Rectal smooth muscle tissue (tissue), 1 donor: ENCODE results near the gene TMEM184B.

Experiments
- H3K27ac ChIP-seq: one replicate; pipeline ENCODE4 v1.7.0; 2013; ENCODE audit warnings: low read depth, low read length, inconsistent platforms
- H3K27me3 ChIP-seq: one replicate; pipeline ENCODE4 v1.7.0; 2013; ENCODE audit warnings: low read length; ENCODE audit not compliant: control insufficient read depth, insufficient read depth
- H3K36me3 ChIP-seq: one replicate; pipeline ENCODE4 v1.7.0; 2013; ENCODE audit warnings: low read length; ENCODE audit not compliant: control insufficient read depth, insufficient read depth
- H3K4me1 ChIP-seq: one replicate; pipeline ENCODE4 v1.7.0; 2013; ENCODE audit warnings: low read length; ENCODE audit not compliant: control insufficient read depth, insufficient read depth
- H3K4me3 ChIP-seq: one replicate; pipeline ENCODE4 v1.7.0; 2013; ENCODE audit warnings: low read length
- H3K9ac ChIP-seq: one replicate; pipeline ENCODE4 v1.7.0; 2013; ENCODE audit warnings: low read length

Gene TMEM184B

GRCh38 chr22:38300197-38300945 is 27.6 kb upstream of the TMEM184B start:
- H3K9ac ChIP-seq, result no peak overlapping the region
- H3K36me3 ChIP-seq, result peaks cover 59% of the 10 kb centered on the region
- no peaks in the 10 kb centered on the region for H3K27me3 ChIP-seq
- peaks cover 8% of the 10 kb centered on the region for H3K4me1 ChIP-seq
- no peak overlapping the region for H3K4me3 ChIP-seq
- no peak overlapping the region for H3K27ac ChIP-seq

GRCh38 chr22:38299770-38300102 is 26.9 kb upstream of the TMEM184B start:
- H3K4me3 ChIP-seq, result no peak overlapping the region
- H3K27ac ChIP-seq, result no peak overlapping the region
- H3K4me1 ChIP-seq, result peaks cover 8% of the 10 kb centered on the region
- no peaks in the 10 kb centered on the region for H3K27me3 ChIP-seq
- H3K9ac ChIP-seq, result no peak overlapping the region
- peaks cover 59% of the 10 kb centered on the region for H3K36me3 ChIP-seq

GRCh38 chr22:38298312-38299005 is 25.6 kb upstream of the TMEM184B start:
- Histone ChIP-seq H3K36me3 (peaks cover 68% of the 10 kb centered on the region), H3K4me1 (no peaks in the 10 kb centered on the region), H3K27ac (no peak overlapping the region), H3K27me3 (no peaks in the 10 kb centered on the region), H3K4me3 (no peak overlapping the region), H3K9ac (no peak overlapping the region)

- H3K4me1 ChIP-seq, result no peaks in the 10 kb centered on the region
Observed at GRCh38 chr22:38296372-38296771, 23.6 kb upstream of the TMEM184B start.

GRCh38 chr22:38295863-38296262 is 23.1 kb upstream of the TMEM184B start:
- Histone ChIP-seq H3K4me3 (no peak overlapping the region), H3K36me3 (peaks cover 55% of the 10 kb centered on the region), H3K9ac (no peak overlapping the region), H3K4me1 (no peaks in the 10 kb centered on the region), H3K27ac (no peak overlapping the region), H3K27me3 (no peaks in the 10 kb centered on the region)

More at GRCh38 chr22:38296372-38296771, 23.6 kb upstream of the TMEM184B start:
- no peak overlapping the region for H3K9ac ChIP-seq
- H3K27ac ChIP-seq, result no peak overlapping the region
- H3K4me3 ChIP-seq, result no peak overlapping the region
- H3K27me3 ChIP-seq, result no peaks in the 10 kb centered on the region
- peaks cover 59% of the 10 kb centered on the region for H3K36me3 ChIP-seq

- Histone ChIP-seq H3K4me3 (no peak overlapping the region), H3K4me1 (no peaks in the 10 kb centered on the region), H3K36me3 (peaks cover 50% of the 10 kb centered on the region), H3K27ac (no peak overlapping the region), H3K9ac (no peak overlapping the region), H3K27me3 (no peaks in the 10 kb centered on the region)
Observed at GRCh38 chr22:38295339-38295738, 22.5 kb upstream of the TMEM184B start.

- no peaks in the 10 kb centered on the region for H3K4me1 ChIP-seq
Observed at GRCh38 chr22:38294193-38294592, 21.4 kb upstream of the TMEM184B start.

GRCh38 chr22:38292694-38293093 is 19.9 kb upstream of the TMEM184B start:
- Histone ChIP-seq H3K36me3 (peaks cover 30% of the 10 kb centered on the region), H3K27me3 (no peaks in the 10 kb centered on the region), H3K4me3 (no peak overlapping the region), H3K4me1 (no peaks in the 10 kb centered on the region), H3K27ac (peak overlapping the region; percentile 21), H3K9ac (no peak overlapping the region)

More at GRCh38 chr22:38294193-38294592, 21.4 kb upstream of the TMEM184B start:
- Histone ChIP-seq H3K27ac (no peak overlapping the region), H3K9ac (no peak overlapping the region), H3K4me3 (no peak overlapping the region), H3K36me3 (peaks cover 40% of the 10 kb centered on the region), H3K27me3 (no peaks in the 10 kb centered on the region)

GRCh38 chr22:38291201-38291777 is 18.5 kb upstream of the TMEM184B start:
- Histone ChIP-seq H3K4me3 (no peak overlapping the region), H3K27me3 (no peaks in the 10 kb centered on the region), H3K4me1 (peaks cover 2% of the 10 kb centered on the region), H3K36me3 (peaks cover 16% of the 10 kb centered on the region), H3K27ac (peak overlapping the region; percentile 7), H3K9ac (no peak overlapping the region)

- Histone ChIP-seq H3K4me3 (no peak overlapping the region), H3K9ac (no peak overlapping the region), H3K27ac (no peak overlapping the region), H3K27me3 (no peaks in the 10 kb centered on the region), H3K4me1 (peaks cover 2% of the 10 kb centered on the region), H3K36me3 (peaks cover 9% of the 10 kb centered on the region)
Observed at GRCh38 chr22:38290347-38290746, 17.5 kb upstream of the TMEM184B start.

GRCh38 chr22:38289583-38290082 is 16.8 kb upstream of the TMEM184B start:
- Histone ChIP-seq H3K36me3 (peaks cover 8% of the 10 kb centered on the region), H3K4me1 (peaks cover 2% of the 10 kb centered on the region), H3K9ac (no peak overlapping the region), H3K27me3 (no peaks in the 10 kb centered on the region), H3K4me3 (no peak overlapping the region), H3K27ac (no peak overlapping the region)

- no peak overlapping the region for H3K27ac ChIP-seq
- no peak overlapping the region for H3K9ac ChIP-seq
- no peak overlapping the region for H3K4me3 ChIP-seq
- no peaks in the 10 kb centered on the region for H3K27me3 ChIP-seq
- H3K36me3 ChIP-seq, result no peaks in the 10 kb centered on the region
- H3K4me1 ChIP-seq, result peaks cover 17% of the 10 kb centered on the region
Observed at GRCh38 chr22:38286915-38287669, 14.3 kb upstream of the TMEM184B start.
